Measurements from ENCODE around the gene B4GALT3. TPM values are rescaled to one million over a fixed set of nuclear protein-coding genes. Genes with fewer than 3 reads are reported as not detected.
A peak's percentile ranks its signal among the peaks of the same experiment; 100 is the strongest.

B4GALT3 gene
- polyA plus RNA-seq, 1 donor = 38.4 TPM

DNA sequence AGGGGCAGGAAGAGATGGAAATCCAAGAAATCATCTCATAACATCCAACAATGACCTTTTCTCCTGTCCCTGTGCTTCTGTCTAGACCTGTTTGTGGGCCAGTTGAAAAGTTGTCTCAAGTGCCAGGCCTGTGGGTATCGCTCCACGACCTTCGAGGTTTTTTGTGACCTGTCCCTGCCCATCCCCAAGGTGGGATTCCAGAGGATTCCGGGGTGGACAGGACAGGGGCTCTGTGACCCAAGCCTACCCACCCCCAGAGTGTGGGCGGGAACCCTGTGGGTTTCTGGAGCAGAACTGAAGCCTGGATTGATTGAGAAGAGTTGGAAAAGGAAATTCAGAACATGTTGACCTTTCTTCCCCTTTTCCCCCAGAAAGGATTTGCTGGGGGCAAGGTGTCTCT lies 13.5 kb downstream of the B4GALT3 start:
- no CpG with 5 or more reads among the region's 5 CpGs for WGBS (ENCODE audit: insufficient coverage, low lambda C conversion rate)
- peaks cover 33% of the 10 kb centered on the region for H3K36me3 ChIP-seq (ENCODE audit: control insufficient read depth, insufficient read depth, low read length)
- H3K27ac ChIP-seq (ENCODE audit: low read length) = no peak overlapping the region
- H3K27me3 ChIP-seq (ENCODE audit: control insufficient read depth, insufficient read depth, low read length) = no peaks in the 10 kb centered on the region
- no peak overlapping the region for H3K4me3 ChIP-seq (ENCODE audit: low read length)
- DNase-seq = no peak
- no peaks in the 10 kb centered on the region for H3K9me3 ChIP-seq (ENCODE audit: control insufficient read depth, low read depth, low read length)
- H3K4me1 ChIP-seq (ENCODE audit: control insufficient read depth, insufficient read depth, low read length) = peaks cover 35% of the 10 kb centered on the region

GRCh38 chr1:161162806-161163205 lies 14.5 kb downstream of the B4GALT3 start:
- no peak for DNase-seq
- no peaks in the 10 kb centered on the region for H3K27me3 ChIP-seq (ENCODE audit: control insufficient read depth, insufficient read depth, low read length)
- H3K36me3 ChIP-seq (ENCODE audit: control insufficient read depth, insufficient read depth, low read length) = peaks cover 35% of the 10 kb centered on the region
- peaks cover 39% of the 10 kb centered on the region for H3K4me1 ChIP-seq (ENCODE audit: control insufficient read depth, insufficient read depth, low read length)
- WGBS (ENCODE audit: insufficient coverage, low lambda C conversion rate) = no CpG with 5 or more reads among the region's 10 CpGs
- H3K9me3 ChIP-seq (ENCODE audit: control insufficient read depth, low read depth, low read length) = no peaks in the 10 kb centered on the region
- H3K4me3 ChIP-seq (ENCODE audit: low read length) = no peak overlapping the region
- H3K27ac ChIP-seq (ENCODE audit: low read length) = no peak overlapping the region

- Histone ChIP-seq H3K27me3 (ENCODE audit: control insufficient read depth, insufficient read depth, low read length) (no peaks in the 10 kb centered on the region), H3K9me3 (ENCODE audit: control insufficient read depth, low read depth, low read length) (no peaks in the 10 kb centered on the region), H3K4me3 (ENCODE audit: low read length) (no peak overlapping the region), H3K27ac (ENCODE audit: low read length) (peak overlapping the region; percentile 35), H3K36me3 (ENCODE audit: control insufficient read depth, insufficient read depth, low read length) (peaks cover 42% of the 10 kb centered on the region), H3K4me1 (ENCODE audit: control insufficient read depth, insufficient read depth, low read length) (peaks cover 36% of the 10 kb centered on the region)
- WGBS (ENCODE audit: insufficient coverage, low lambda C conversion rate) = no CpG with 5 or more reads among the region's 7 CpGs
- DNase-seq = peak in 1 of 2 donors; percentile 50
These were observed 15.3 kb downstream of the B4GALT3 start for GRCh38 chr1:161162052-161162451.

DNA sequence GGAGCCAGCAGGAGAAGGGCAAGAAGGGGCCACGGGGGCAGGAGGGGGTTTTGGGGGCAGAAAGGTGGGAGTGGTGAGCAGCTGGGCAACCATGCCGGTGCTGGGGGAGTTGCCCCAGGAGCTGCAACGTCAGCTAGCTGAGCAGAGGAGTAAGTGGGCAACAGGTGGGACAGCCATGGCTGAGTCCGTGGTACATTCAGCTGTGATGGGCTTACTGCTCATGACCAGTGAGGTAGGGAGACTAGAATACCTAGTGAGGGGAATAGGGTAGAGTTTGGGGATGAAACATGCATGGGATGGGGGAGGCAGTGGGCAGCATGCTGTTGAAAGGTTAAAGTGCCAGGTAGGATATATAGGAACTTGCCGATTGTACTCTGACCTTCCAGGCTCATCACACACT lies 15.7 kb downstream of the B4GALT3 start:
- no peaks in the 10 kb centered on the region for H3K27me3 ChIP-seq (ENCODE audit: control insufficient read depth, insufficient read depth, low read length)
- peaks cover 34% of the 10 kb centered on the region for H3K4me1 ChIP-seq (ENCODE audit: control insufficient read depth, insufficient read depth, low read length)
- no peak for DNase-seq
- peaks cover 46% of the 10 kb centered on the region for H3K36me3 ChIP-seq (ENCODE audit: control insufficient read depth, insufficient read depth, low read length)
- H3K9me3 ChIP-seq (ENCODE audit: control insufficient read depth, low read depth, low read length) = no peaks in the 10 kb centered on the region
- H3K27ac ChIP-seq (ENCODE audit: low read length) = no peak overlapping the region
- WGBS (ENCODE audit: insufficient coverage, low lambda C conversion rate) = no CpG with 5 or more reads among the region's 5 CpGs
- no peak overlapping the region for H3K4me3 ChIP-seq (ENCODE audit: low read length)

GRCh38 chr1:161160671-161161145 lies 16.6 kb downstream of the B4GALT3 start:
- H3K4me3 ChIP-seq (ENCODE audit: low read length) = no peak overlapping the region
- no peak overlapping the region for H3K27ac ChIP-seq (ENCODE audit: low read length)
- no CpG with 5 or more reads among the region's 22 CpGs for WGBS (ENCODE audit: insufficient coverage, low lambda C conversion rate)
- H3K27me3 ChIP-seq (ENCODE audit: control insufficient read depth, insufficient read depth, low read length) = no peaks in the 10 kb centered on the region
- H3K9me3 ChIP-seq (ENCODE audit: control insufficient read depth, low read depth, low read length) = no peaks in the 10 kb centered on the region
- DNase-seq = no peak
- peaks cover 46% of the 10 kb centered on the region for H3K36me3 ChIP-seq (ENCODE audit: control insufficient read depth, insufficient read depth, low read length)
- H3K4me1 ChIP-seq (ENCODE audit: control insufficient read depth, insufficient read depth, low read length) = peaks cover 34% of the 10 kb centered on the region

DNA sequence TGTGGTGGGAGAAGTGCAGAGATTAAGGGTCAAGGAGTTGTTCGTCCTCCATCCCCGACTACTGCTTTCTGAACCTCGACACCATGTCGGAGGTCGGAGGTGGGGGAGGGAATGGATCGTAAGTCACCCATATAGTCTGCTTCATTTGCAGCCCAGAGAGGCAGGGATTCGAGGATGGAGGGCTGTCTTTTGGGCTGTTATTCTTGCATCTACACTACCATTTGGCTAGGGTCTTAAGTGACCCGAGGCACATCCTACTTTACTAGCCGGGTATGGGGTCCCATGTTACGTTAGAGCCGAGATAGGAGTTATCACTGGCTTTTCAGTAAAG lies 17.4 kb downstream of the B4GALT3 start:
- Histone ChIP-seq H3K27ac (ENCODE audit: low read length) (peak overlapping the region; percentile 53), H3K27me3 (ENCODE audit: control insufficient read depth, insufficient read depth, low read length) (no peaks in the 10 kb centered on the region), H3K36me3 (ENCODE audit: control insufficient read depth, insufficient read depth, low read length) (peaks cover 44% of the 10 kb centered on the region), H3K4me3 (ENCODE audit: low read length) (peak overlapping the region; percentile 90), H3K9me3 (ENCODE audit: control insufficient read depth, low read depth, low read length) (no peaks in the 10 kb centered on the region), H3K4me1 (ENCODE audit: control insufficient read depth, insufficient read depth, low read length) (peaks cover 27% of the 10 kb centered on the region)
- DNase-seq = no peak
- no CpG with 5 or more reads among the region's 11 CpGs for WGBS (ENCODE audit: insufficient coverage, low lambda C conversion rate)

DNA sequence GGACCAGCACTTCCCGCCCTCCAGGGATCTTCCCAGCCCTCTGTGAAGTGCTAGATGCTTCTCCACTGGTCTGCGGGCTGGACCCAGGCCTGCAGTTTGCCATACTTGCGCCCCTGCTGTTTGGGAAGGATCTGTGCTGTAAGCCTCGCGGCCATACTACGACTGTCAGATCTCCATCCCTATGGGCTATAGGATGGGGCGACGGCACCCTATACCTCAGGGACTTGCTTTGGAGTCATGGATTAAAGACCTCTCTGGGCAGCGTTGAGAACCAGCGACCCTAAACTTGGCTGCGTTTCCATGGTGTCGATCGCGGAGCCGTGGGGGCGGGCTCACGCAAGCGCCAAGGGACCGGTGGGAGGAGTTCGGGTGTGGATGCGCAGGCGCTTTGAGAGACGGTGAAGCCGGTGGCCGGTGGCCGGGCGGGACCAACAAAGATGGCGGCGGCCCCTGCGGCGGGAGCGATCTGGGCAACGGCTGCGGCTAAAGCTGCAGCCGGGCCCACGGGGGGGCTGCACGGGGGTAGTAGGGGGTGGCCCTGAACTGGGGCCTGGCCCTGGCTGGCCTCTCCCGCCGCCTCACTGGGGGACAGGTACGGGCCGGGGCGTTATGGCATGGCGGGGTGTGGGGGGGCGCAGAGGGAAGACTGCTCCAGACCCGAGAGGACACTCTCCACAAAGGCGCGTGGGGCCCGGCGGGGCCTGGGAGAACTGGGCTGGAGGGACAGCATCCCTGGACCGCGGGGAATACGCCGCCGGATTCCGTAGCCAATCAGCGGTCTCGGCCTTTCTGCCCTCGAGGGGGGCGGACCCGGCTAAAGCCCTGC lies 18.0 kb downstream of the B4GALT3 start, which contains the start of gene USP21:
USP21 (plus strand) TSS at position 414 of the 826 bp plus-strand sequence. CDS start 1,141 bp downstream, outside the sequence.
- Histone ChIP-seq H3K4me1 (ENCODE audit: control insufficient read depth, insufficient read depth, low read length) (peaks cover 27% of the 10 kb centered on the region), H3K9me3 (ENCODE audit: control insufficient read depth, low read depth, low read length) (no peaks in the 10 kb centered on the region), H3K36me3 (ENCODE audit: control insufficient read depth, insufficient read depth, low read length) (peaks cover 40% of the 10 kb centered on the region), H3K27me3 (ENCODE audit: control insufficient read depth, insufficient read depth, low read length) (no peaks in the 10 kb centered on the region), H3K27ac (ENCODE audit: low read length) (peak within 1 kb of the TSS; percentile 63), H3K4me3 (ENCODE audit: low read length) (peak within 1 kb of the TSS; percentile 90)
- DNase-seq = peak; percentile 88 to 92
- no CpG with 5 or more reads among the region's 60 CpGs for WGBS (ENCODE audit: insufficient coverage, low lambda C conversion rate)

DNA sequence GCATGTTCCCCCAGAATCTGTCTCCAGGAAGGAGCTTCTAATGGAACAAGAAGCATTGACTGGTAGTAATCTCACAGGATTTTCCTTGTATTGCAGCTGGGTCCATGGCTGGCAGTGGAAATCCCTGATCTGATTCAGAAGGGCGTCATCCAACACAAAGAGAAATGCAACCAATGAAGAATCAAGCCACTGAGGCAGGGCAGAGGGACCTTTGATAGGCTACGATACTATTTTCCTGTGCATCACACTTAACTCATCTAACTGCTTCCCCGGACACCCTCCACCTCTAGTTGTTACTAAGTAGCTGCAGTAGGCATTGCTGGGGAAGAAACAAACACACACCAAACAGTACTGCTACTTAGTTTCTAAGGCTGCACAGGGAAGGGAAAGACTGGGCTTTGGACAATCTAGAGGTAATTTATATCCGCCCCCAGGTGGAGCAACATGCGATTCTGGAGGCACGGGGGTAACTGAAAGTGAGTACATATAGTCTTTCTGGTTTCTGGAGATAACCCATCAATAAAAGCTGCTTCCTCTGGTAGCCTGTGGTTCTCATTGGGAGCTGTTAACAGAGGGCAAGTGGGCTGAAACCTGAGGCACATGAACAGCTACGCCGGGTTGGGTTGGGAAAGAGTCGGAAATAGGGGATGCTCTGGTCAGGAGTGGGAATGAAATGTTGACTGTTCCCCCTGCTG lies 18.8 kb downstream of the B4GALT3 start:
- Histone ChIP-seq H3K27me3 (ENCODE audit: control insufficient read depth, insufficient read depth, low read length) (no peaks in the 10 kb centered on the region), H3K27ac (ENCODE audit: low read length) (peak overlapping the region; percentile 63), H3K9me3 (ENCODE audit: control insufficient read depth, low read depth, low read length) (no peaks in the 10 kb centered on the region), H3K4me1 (ENCODE audit: control insufficient read depth, insufficient read depth, low read length) (peaks cover 27% of the 10 kb centered on the region), H3K36me3 (ENCODE audit: control insufficient read depth, insufficient read depth, low read length) (peaks cover 33% of the 10 kb centered on the region), H3K4me3 (ENCODE audit: low read length) (peak overlapping the region; percentile 90)
- no CpG with 5 or more reads among the region's 9 CpGs for WGBS (ENCODE audit: insufficient coverage, low lambda C conversion rate)
- no peak for DNase-seq

DNA sequence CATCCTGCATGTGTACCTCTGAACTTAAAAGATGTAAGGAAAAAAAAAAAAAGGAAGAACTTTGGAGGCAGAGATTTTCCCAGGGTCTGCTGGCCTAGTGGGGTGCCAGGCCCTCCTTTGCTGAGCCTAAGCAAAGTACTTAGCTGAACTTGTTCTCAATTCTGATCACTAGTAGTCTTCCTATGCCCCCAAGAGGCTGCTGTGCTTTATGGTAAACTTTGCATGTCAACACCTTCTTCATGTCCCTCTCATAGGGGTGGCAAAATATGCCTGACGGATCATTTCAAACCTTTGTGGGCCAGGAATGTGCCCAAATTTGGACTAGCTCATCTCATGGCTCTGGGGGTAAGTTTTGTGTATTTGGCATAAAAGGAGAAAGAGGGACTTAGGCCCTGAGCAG lies 19.4 kb downstream of the B4GALT3 start:
- Histone ChIP-seq H3K27me3 (ENCODE audit: control insufficient read depth, insufficient read depth, low read length) (no peaks in the 10 kb centered on the region), H3K4me3 (ENCODE audit: low read length) (no peak overlapping the region), H3K4me1 (ENCODE audit: control insufficient read depth, insufficient read depth, low read length) (peaks cover 27% of the 10 kb centered on the region), H3K27ac (ENCODE audit: low read length) (no peak overlapping the region), H3K36me3 (ENCODE audit: control insufficient read depth, insufficient read depth, low read length) (peaks cover 29% of the 10 kb centered on the region), H3K9me3 (ENCODE audit: control insufficient read depth, low read depth, low read length) (no peaks in the 10 kb centered on the region)
- no CpG with 5 or more reads among the region's 1 CpG for WGBS (ENCODE audit: insufficient coverage, low lambda C conversion rate)
- DNase-seq = no peak

DNA sequence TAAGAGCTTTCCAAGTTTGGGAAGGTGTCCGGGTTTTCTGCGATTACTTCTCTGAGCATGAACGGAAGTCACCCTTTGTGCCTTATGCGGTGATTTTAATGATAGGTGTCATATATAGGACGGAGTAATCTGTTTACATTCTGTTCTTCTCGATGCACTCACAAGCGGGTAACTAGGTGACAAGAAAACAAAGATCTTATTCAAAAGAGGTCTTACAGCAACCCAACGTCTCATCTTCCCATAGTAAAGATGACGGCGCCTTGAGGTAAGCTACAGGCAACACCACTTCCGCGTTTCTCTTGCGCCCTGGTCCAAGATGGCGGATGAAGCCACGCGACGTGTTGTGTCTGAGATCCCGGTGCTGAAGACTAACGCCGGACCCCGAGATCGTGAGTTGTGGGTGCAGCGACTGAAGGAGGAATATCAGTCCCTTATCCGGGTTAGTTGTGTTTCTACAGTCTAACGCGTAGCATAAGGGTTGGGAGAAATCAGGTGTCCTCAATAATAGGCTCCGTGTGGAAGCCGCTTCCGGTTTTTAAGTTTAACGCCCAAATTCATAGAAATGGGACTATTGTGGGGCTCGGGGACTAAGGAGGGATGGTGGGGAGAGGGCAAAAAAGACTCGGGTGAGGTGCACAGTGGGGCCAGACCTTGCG lies 23.5 kb downstream of the B4GALT3 start, which contains the start of gene UFC1:
UFC1 (plus strand) TSS at position 297 of the 656 bp plus-strand sequence; CDS start at position 317, 20 bp downstream.
- WGBS (ENCODE audit: insufficient coverage, low lambda C conversion rate) = 0% methylated on average over 6 of the region's 33 CpGs
- peak within 1 kb of the TSS; percentile 77 for H3K4me3 ChIP-seq (ENCODE audit: low read length)
- peaks cover 18% of the 10 kb centered on the region for H3K36me3 ChIP-seq (ENCODE audit: control insufficient read depth, insufficient read depth, low read length)
- no peaks in the 10 kb centered on the region for H3K27me3 ChIP-seq (ENCODE audit: control insufficient read depth, insufficient read depth, low read length)
- no peaks in the 10 kb centered on the region for H3K9me3 ChIP-seq (ENCODE audit: control insufficient read depth, low read depth, low read length)
- H3K27ac ChIP-seq (ENCODE audit: low read length) = peak within 1 kb of the TSS; percentile 93
- H3K4me1 ChIP-seq (ENCODE audit: control insufficient read depth, insufficient read depth, low read length) = peaks cover 4% of the 10 kb centered on the region
- DNase-seq = peak; percentile 84 to 95

Measured in large intestine (tissue), 3 donors.